Adipocyte (in vitro differentiated cells): Measurements from ENCODE around the gene AVP.

Experiments
- DNase-seq: peaks from one replicate; pipeline ENCODE4 v3.0.0-alpha.2; 2015; ENCODE audit warnings: low read depth
- H3K27me3 ChIP-seq: replicated peaks from 2 replicates; pipeline ENCODE4 v1.7.0; 2013; ENCODE audit warnings: mild to moderate bottlenecking, low read length, moderate library complexity; ENCODE audit not compliant: control insufficient read depth, insufficient read depth
- H3K36me3 ChIP-seq: 2 replicates; pipeline ENCODE4 v1.7.0; 2013; ENCODE audit warnings: low read length, mild to moderate bottlenecking, moderate library complexity; ENCODE audit not compliant: control insufficient read depth, insufficient read depth, severe bottlenecking
- H3K4me1 ChIP-seq: 2 replicates; pipeline ENCODE4 v1.7.0; 2013; ENCODE audit warnings: mild to moderate bottlenecking, low read length, moderate library complexity; ENCODE audit not compliant: control insufficient read depth, insufficient read depth
- H3K4me3 ChIP-seq: 2 replicates; pipeline ENCODE4 v1.7.0; 2013; ENCODE audit warnings: mild to moderate bottlenecking, low read length, moderate library complexity
- H3K9ac ChIP-seq: 2 replicates; pipeline ENCODE4 v1.7.0; 2013; ENCODE audit warnings: mild to moderate bottlenecking, low read length, moderate library complexity
- H3K9me3 ChIP-seq: 2 replicates; pipeline ENCODE4 v1.7.0; 2013; ENCODE audit warnings: mild to moderate bottlenecking, low read length, moderate library complexity; ENCODE audit not compliant: control insufficient read depth

AVP gene

GRCh38 chr20:3107464-3108025 lies 23.0 kb upstream of the AVP start:
- Histone ChIP-seq H3K36me3 (no peaks in the 10 kb centered on the region), H3K4me3 (no peak overlapping the region), H3K27me3 (no peaks in the 10 kb centered on the region)

DNA sequence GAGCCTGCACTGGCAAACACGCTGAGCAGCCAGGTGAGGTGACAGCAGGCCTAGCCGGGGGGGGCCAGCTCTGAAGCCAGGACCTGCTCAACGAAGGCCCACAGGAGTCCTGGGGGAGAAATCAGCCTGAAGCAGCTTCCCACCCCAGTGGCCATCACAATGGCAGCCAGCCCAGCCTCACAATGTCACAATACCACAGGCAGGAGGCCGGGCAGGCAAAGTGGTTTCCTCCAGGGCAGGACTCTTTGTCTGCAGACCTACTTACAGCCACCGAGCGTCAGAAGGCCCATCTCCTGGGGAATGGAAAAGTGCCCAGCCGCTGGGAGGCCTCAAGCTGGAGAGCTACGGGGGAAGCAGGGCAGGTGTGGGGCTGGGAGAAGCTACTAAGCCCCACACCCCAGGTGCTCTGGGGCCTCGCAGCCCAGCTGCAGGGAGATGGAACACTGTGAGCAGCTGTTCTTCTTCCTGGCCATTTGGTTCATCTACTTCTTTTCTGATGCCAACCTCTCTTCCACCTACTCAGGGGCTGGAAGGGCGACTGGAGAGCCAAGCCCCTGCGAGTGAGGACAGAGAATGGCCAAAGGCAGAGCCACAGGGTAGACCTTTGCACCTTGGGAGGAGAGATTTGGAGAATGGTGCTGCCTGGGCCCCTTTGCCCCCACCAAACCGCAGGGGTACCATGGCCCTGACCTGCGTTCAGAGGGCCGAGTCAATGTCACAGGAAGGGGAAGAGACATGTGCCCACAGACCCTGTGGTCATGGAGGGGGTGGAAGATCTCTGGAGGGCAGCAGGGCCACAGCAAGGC lies 22.3 kb upstream of the AVP start:
- DNase-seq = no peak
- no peaks in the 10 kb centered on the region for H3K36me3 ChIP-seq
- no peak overlapping the region for H3K9ac ChIP-seq
- H3K9me3 ChIP-seq = no peaks in the 10 kb centered on the region
- peaks cover 17% of the 10 kb centered on the region for H3K4me1 ChIP-seq
- H3K4me3 ChIP-seq = no peak overlapping the region
- no peaks in the 10 kb centered on the region for H3K27me3 ChIP-seq

More at GRCh38 chr20:3107464-3108025, 23.0 kb upstream of the AVP start:
- DNase-seq = no peak
- Histone ChIP-seq H3K9ac (no peak overlapping the region), H3K9me3 (no peaks in the 10 kb centered on the region), H3K4me1 (peaks cover 17% of the 10 kb centered on the region)

DNA sequence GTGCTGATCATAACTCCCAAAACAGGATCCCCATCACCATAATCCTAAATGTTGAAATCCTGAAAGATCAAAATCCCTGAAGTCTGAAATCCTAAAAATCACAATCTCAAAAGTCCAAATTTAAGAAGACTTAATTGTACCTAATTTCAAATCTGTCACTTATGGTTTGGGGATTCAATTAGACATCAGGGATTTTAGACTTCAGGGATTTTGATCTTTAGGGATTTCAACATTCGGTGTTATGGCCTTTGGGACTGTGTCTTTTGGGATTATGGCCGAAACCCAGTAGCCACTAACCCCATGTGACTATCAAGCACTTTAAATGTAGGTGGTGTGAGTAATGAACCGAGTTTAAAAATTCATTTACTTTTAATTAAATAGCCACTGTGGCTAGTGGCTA lies 21.7 kb upstream of the AVP start:
- H3K36me3 ChIP-seq = no peaks in the 10 kb centered on the region
- H3K27me3 ChIP-seq = no peaks in the 10 kb centered on the region
- no peak for DNase-seq
- H3K4me1 ChIP-seq = peaks cover 17% of the 10 kb centered on the region
- H3K9ac ChIP-seq = no peak overlapping the region
- no peak overlapping the region for H3K4me3 ChIP-seq
- H3K9me3 ChIP-seq = no peaks in the 10 kb centered on the region

- no peak for DNase-seq
- no peaks in the 10 kb centered on the region for H3K36me3 ChIP-seq
- no peaks in the 10 kb centered on the region for H3K9me3 ChIP-seq
- H3K4me1 ChIP-seq = peaks cover 17% of the 10 kb centered on the region
- no peak overlapping the region for H3K4me3 ChIP-seq
- no peaks in the 10 kb centered on the region for H3K27me3 ChIP-seq
- no peak overlapping the region for H3K9ac ChIP-seq
These were observed 21.0 kb upstream of the AVP start for GRCh38 chr20:3105256-3106137.

DNA sequence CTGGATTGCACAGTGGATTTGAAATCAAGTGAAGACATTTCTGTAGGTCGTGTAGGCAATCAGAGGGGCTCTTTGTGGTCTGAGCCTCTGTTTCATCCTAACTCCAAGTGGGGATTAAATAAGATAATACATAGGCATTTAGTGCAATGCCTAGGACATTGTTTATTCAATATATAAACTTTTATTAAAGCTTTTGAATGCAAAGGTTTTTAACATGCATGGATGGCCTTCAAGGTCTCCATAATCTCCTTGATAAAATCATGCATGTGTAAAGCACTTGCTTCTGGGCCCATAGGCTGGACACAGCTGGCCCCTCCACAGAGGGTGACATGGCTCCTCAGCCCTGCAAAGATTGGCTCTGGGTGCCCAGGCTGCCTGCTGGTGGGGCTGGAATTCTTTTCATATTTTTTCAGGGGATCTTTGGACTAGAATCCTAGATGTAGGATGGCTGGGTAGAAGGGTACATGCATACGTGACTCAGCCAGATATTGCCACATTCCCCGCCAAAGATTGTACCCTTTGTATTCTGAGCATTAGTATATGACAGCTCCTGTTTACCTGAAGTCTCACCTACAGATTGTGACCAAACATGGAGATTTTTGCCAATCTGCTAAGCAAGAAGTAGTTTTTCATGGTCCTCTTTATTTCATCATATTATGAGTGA lies 19.0 kb upstream of the AVP start:
- Histone ChIP-seq H3K36me3 (no peaks in the 10 kb centered on the region), H3K4me3 (no peak overlapping the region), H3K9ac (no peak overlapping the region), H3K9me3 (no peaks in the 10 kb centered on the region), H3K27me3 (no peaks in the 10 kb centered on the region), H3K4me1 (peaks cover 10% of the 10 kb centered on the region)
- no peak for DNase-seq

- no peaks in the 10 kb centered on the region for H3K27me3 ChIP-seq
These were observed 18.2 kb upstream of the AVP start for GRCh38 chr20:3102575-3103368.

GRCh38 chr20:3101737-3102574 lies 17.4 kb upstream of the AVP start:
- peaks cover 6% of the 10 kb centered on the region for H3K4me1 ChIP-seq
- no peak overlapping the region for H3K9ac ChIP-seq
- no peaks in the 10 kb centered on the region for H3K9me3 ChIP-seq
- DNase-seq = no peak
- no peak overlapping the region for H3K4me3 ChIP-seq
- no peaks in the 10 kb centered on the region for H3K27me3 ChIP-seq
- no peaks in the 10 kb centered on the region for H3K36me3 ChIP-seq

More at GRCh38 chr20:3102575-3103368, 18.2 kb upstream of the AVP start:
- no peak overlapping the region for H3K4me3 ChIP-seq
- no peak for DNase-seq
- H3K9me3 ChIP-seq = no peaks in the 10 kb centered on the region
- no peak overlapping the region for H3K9ac ChIP-seq
- no peaks in the 10 kb centered on the region for H3K36me3 ChIP-seq
- peaks cover 10% of the 10 kb centered on the region for H3K4me1 ChIP-seq

GRCh38 chr20:3101251-3101650 lies 16.7 kb upstream of the AVP start:
- Histone ChIP-seq H3K9me3 (no peaks in the 10 kb centered on the region), H3K27me3 (no peaks in the 10 kb centered on the region), H3K4me1 (no peaks in the 10 kb centered on the region), H3K36me3 (no peaks in the 10 kb centered on the region), H3K4me3 (no peak overlapping the region), H3K9ac (no peak overlapping the region)
- DNase-seq = no peak

- no peak overlapping the region for H3K4me3 ChIP-seq
- H3K9me3 ChIP-seq = no peaks in the 10 kb centered on the region
- no peaks in the 10 kb centered on the region for H3K36me3 ChIP-seq
- no peaks in the 10 kb centered on the region for H3K4me1 ChIP-seq
- H3K27me3 ChIP-seq = no peaks in the 10 kb centered on the region
- no peak for DNase-seq
- H3K9ac ChIP-seq = no peak overlapping the region
These were observed 16.0 kb upstream of the AVP start for GRCh38 chr20:3100480-3100879.
